GM06990 (cell line): ENCODE measurements around the gene XK.

Experiments
- DNase-seq: peaks from one replicate; pipeline ENCODE4 v3.0.0-alpha.2; 2011; ENCODE audit not compliant: insufficient read length; ENCODE audit errors: extremely low read depth
- H3K27me3 ChIP-seq: replicated peaks from 2 replicates; pipeline ENCODE4 v1.6.0; 2011; ENCODE audit warnings: low read length; ENCODE audit not compliant: control insufficient read depth, insufficient read depth
- H3K36me3 ChIP-seq: 2 replicates; pipeline ENCODE4 v1.5.1; 2011; ENCODE audit warnings: low read length; ENCODE audit not compliant: control insufficient read depth, insufficient read depth
- H3K4me3 ChIP-seq: replicated peaks from 2 replicates; pipeline ENCODE4 v1.5.1; 2011; ENCODE audit warnings: low read depth, mild to moderate bottlenecking, control low read depth, low read length
- CTCF ChIP-seq: IDR thresholded peaks from 2 replicates; pipeline ENCODE4 v1.5.1; 2011; ENCODE audit warnings: low read length, control low read depth, mild to moderate bottlenecking, inconsistent platforms; ENCODE audit not compliant: insufficient read depth, poor library complexity, severe bottlenecking

Gene XK

GRCh38 chrX:37717708-37718107 lies 32.1 kb downstream of the XK start:
- no peak for TF ChIP-seq CTCF
- DNase-seq: no peak

GRCh38 chrX:37722595-37722994 lies 37.0 kb downstream of the XK start:
- Histone ChIP-seq H3K36me3 (no peaks in the 10 kb centered on the region), H3K27me3 (no peaks in the 10 kb centered on the region), H3K4me3 (no peak overlapping the region)
- DNase-seq: no peak
- no peak for TF ChIP-seq CTCF

More at GRCh38 chrX:37717708-37718107, 32.1 kb downstream of the XK start:
- Histone ChIP-seq H3K4me3 (no peak overlapping the region), H3K27me3 (no peaks in the 10 kb centered on the region), H3K36me3 (no peaks in the 10 kb centered on the region)

GRCh38 chrX:37726346-37726745 lies 40.8 kb downstream of the XK start:
- no peak for TF ChIP-seq CTCF
- no peaks in the 10 kb centered on the region; the same call in 1 of the 2 replicates for H3K27me3 ChIP-seq
- H3K4me3 ChIP-seq: no peak overlapping the region
- no peaks in the 10 kb centered on the region for H3K36me3 ChIP-seq
- no peak for DNase-seq

- H3K4me3 ChIP-seq: no peak overlapping the region
- TF ChIP-seq CTCF: peak; percentile 86
- DNase-seq: peak; percentile 17
- H3K36me3 ChIP-seq: no peaks in the 10 kb centered on the region
- H3K27me3 ChIP-seq: no peaks in the 10 kb centered on the region
Measured at GRCh38 chrX:37745354-37745753, 59.8 kb downstream of the XK start.

GRCh38 chrX:37745835-37746217 lies 60.2 kb downstream of the XK start:
- no peaks in the 10 kb centered on the region for H3K36me3 ChIP-seq
- DNase-seq: peak; percentile 20
- TF ChIP-seq CTCF: no peak
- H3K27me3 ChIP-seq: no peaks in the 10 kb centered on the region
- no peak overlapping the region for H3K4me3 ChIP-seq

- Histone ChIP-seq H3K27me3 (no peaks in the 10 kb centered on the region), H3K4me3 (no peak overlapping the region), H3K36me3 (no peaks in the 10 kb centered on the region)
- no peak for TF ChIP-seq CTCF
- peak; percentile 48 for DNase-seq
Measured at GRCh38 chrX:37746218-37746941, 60.8 kb downstream of the XK start.
